HG03108 (cell line): ENCODE results near the gene SLC23A3.

Experiments used
- ATAC-seq: cut with Tn5 transposase; IDR thresholded peaks from one replicate; pipeline ENCODE4 v1.9.1; 2021; ENCODE audit warnings: moderate library complexity; ENCODE audit not compliant: unreplicated experiment

Gene SLC23A3

DNA sequence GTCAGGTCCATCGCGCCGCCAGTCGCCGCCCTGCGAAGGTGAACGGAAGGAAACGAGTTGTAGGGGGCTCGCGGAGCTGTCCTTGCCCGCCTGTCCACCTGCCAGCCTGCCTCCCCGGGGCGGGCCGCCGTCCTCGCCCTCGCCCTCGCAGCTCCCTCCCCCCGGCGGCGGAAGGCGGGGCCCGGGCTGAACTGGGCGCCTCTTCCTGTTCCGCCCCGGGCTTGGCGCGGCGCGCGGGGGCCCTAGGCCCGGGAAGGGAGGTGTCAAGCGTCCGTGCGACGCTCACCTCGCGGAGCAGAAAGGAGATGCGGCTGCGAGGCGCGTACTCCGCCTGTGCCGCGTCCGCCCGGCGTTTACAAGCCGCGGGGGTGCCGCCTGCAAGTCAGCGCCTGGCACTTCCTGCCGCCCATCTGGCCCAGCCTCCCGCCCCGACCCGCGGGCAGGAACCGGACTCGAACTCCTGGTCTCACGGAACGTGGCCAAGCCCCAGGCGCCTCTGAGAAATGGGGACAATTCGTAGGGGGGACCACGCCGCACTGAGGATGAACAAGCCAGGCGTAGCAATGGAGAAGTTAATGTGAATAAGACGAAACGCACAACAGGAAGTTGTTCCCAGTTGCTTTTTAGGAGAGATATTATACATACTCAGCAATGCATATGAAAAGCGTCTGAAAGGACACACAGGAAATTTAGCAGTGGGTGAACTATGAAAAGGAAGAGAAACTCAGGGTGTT is 7.2 kb upstream of the SLC23A3 start, which contains the start of gene CNPPD1:
TSS of gene CNPPD1 (minus strand) at position 108 of the 734 bp plus-strand sequence. CDS start at position 11, 97 bp downstream.
- peak; percentile 64 for ATAC-seq

DNA sequence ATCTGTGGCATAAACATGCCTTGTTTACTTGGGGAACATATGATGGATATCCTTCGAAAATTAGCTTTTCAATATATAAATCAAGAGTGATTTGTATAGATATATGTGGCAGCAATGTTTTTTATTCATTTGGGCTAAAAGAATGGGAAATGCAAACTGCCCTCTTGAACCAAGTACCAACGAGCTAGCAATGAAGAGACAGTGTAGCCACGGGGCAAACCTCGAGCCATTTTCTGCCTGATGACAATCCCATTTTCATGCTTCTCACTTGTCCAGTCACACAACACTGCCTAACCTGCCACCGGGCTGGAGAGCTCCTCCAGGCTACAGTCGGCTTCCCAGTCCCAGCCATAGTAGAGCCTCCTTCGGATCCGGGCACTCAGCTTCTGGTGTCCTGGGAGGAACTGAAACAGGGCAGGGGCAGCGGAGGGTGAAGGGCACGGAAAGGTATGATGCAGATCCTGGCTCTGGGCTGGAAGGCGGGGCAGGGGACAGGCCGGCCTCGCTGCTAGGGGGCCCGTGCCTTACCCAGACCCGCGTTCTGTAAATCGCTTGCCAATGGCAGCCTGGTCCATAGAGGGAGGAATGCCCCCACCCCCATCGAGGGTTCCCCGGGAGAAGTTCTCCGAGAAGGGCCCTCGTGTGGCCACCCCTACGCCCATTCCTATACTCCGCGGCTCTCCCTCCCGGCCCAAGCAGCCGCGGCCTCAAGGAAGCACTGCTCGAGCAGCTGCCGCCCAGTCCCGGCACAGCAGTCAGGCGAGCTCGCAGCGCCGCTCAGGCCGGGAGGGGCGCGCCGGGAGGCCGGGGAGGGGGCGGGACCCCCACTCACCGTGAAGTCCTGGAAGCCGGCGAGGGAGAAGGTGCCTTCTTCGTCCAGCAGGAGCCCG is 6.3 kb upstream of the SLC23A3 start:
- peak; percentile 27 for ATAC-seq

DNA sequence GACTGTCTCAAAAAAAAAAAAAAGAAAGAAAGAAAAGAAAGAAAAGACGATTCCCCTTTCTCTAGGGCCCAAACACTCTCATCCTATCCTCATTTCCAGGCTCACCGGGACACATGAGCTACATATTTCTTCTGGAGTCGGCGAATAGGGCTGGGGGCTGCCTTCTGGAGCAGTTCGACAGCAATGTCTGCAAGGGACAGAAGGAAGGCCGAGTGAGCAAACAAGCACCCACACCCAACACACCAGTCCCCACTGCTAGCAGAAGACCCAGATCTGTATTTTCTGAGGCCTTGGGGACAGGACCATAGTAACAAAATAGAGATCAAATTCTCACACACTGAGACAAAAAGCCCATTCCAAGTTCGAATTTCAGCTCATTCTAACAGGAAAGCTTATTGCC is 5.7 kb upstream of the SLC23A3 start:
- ATAC-seq, result no peak

DNA sequence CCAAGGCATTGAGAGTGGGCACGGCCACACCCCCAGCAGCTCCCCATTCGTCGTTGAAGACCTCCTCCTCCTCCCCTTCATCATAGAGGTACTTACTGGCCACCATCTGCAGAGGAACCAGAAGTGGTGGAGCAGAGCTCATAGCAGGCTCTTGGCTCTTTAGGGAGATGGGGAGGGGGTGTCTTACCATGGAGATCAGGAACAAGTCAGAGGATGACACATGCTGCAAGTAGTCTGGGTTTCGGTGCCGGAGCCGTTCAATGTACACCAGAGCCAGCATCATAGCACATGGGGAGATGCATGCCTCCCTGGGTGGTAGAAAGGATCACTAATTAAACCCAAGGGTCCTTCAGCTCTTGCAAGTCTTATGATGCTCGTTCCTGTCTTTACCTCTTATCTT is 5.0 kb upstream of the SLC23A3 start:
- no peak for ATAC-seq

DNA sequence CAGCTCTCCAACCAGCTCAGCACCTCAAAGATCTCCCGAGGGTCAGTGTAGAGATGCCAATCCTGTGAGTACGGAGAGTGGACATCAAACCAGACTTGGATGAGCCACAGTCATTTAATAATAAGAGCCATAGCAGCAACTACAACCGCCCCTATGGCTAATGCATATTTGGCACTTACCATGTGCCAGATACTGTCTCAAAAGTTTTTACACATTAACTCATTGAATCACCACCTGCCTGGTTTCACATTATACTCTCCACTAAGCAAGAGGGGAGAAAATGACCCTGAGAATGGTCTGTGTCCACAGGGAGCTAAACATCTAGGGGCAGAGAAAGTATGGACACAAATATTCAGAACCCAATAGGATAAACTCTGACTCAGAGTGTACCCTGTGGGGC is 4.3 kb upstream of the SLC23A3 start:
- no peak for ATAC-seq

DNA sequence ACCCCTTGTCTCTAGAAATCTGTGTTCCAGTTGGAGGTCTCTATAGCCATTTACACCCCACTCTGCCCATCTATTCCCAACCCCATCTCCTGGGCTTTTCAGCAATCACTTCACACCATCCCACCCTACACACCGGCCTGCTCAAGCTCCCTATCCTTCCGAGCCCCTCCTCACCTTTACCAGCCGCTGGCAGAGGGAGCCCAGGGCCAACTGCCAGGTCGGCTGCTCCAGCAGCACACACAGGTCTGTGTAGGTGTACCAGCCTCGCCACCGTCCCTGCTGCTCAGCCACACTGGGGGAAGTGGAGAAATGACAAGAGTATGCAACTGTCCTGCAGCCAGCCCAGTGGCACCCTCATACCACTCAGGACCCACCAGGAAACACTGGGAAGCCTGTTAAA is 3.3 kb upstream of the SLC23A3 start:
- ATAC-seq, result no peak

DNA sequence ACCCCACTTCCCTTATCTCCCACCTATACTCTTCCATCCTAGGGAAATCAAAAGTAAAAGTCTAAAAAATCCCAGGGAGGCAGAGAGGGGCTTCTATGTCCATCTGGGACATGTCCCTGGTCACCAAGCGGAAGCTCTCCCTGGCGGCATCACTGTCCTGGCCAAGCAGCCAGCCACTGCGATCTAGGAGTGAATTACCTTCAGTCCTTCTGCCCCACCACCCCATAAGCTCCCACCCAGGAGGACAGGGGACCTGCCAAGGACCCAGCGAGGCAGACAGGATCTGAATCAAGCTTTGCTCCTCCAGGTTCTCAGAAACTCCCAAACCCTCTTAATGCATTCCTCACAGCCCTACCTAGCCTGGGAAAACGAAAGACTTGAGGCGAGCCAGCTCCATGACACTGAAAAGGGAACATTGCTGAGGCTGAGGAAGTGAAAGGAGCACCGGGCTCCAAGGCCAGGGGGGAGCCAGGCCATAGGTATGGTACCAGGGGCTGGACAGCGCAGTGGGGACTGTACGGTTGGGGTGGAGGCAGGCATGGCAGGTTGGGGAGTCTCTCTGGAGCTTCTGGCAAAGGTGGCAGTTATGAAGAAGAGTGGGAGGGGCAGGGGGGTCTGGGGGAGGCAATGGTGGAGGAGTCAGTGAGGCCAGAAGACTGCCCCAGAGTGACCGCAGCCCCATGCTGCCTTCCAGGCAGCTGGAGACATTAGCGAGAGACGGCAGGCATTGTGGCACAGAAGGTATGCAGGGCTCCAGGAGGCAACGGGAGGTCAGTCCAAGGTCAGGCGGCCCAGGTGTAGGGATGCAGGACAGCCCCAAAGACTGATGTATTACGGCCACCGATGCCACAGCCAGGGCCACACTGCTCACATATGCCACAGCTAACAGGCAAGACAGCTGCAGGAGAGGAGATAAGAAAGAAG is 2.7 kb upstream of the SLC23A3 start:
- ATAC-seq, result no peak

DNA sequence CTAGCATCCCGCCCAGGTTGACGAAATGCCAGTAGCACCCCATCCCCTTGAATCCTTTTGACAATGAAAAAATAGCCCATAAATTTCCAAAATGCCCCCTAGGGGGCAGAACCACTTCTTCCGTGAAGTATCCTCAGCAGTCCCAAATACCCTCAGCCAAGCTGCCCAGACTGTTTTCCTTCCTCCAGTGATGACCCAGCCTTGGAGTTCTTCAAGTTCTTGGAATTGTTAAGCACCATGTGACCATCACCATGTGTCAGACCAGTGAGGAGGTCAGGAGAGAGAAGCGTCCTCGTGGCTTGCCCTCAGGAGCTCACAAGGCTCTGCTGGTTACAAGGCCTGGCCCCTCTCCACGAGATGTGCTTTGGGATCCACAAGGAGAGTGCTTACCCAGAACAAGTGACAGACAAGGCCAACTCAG is 1.4 kb upstream of the SLC23A3 start:
- ATAC-seq, result no peak

DNA sequence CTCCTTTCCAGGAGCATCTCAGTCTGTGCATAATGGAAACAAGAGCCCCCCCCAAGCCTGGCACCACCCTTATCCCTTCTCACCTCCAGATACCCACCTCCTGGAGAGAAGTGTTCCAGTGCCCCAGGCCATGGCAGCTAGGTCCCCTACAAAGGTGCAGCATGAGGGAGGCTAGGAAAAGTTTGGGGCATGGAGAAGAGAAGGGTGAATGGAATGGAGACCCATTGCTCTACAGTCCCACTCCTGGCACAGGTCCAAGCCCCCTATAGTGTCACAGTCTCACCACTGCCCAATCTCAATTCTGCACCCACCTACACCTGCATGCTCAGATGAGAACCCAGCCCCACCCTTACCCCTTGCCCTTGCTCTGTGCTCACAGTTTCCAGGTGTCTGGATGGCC is 897 bp downstream of the SLC23A3 start:
- ATAC-seq, result no peak

DNA sequence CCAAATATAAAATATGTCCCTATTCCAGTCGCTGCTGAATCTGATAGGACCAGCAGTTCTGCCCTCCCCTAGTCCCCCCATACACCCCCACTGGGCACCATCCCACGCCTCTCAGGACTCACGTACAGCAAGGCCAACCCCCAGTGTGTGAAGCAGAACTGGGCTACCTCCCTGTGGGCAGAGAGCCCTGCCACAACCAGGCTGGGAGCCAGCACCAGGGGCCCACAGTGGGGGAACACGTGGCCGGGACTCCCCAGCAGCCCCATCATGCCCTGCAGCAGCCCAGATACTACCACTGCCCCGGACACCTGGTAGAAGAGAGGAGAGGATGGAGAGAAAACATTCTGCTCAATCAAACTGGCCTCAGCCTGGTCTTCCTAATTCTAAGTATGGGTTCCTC is 1.3 kb downstream of the SLC23A3 start:
- ATAC-seq, result no peak

DNA sequence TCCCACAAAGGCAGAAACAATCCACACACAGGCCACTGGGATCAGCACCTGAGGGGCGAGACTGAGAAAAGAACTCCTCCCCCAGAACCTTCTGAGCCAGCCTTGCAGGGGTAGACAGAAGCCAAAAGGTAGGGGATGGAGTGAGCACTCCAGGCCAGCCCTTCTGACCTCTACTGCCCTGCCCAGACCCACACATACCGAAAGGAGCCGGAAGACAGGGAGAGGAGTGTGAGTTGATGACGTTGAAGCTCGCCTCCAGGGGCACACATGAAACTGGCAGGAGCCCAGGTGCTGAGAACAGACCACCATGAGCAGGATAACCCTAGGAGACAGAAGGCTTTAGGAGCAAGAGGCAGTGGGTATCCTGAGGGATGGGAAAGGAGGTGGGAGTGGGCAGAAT is 1.8 kb downstream of the SLC23A3 start:
- ATAC-seq, result no peak

DNA sequence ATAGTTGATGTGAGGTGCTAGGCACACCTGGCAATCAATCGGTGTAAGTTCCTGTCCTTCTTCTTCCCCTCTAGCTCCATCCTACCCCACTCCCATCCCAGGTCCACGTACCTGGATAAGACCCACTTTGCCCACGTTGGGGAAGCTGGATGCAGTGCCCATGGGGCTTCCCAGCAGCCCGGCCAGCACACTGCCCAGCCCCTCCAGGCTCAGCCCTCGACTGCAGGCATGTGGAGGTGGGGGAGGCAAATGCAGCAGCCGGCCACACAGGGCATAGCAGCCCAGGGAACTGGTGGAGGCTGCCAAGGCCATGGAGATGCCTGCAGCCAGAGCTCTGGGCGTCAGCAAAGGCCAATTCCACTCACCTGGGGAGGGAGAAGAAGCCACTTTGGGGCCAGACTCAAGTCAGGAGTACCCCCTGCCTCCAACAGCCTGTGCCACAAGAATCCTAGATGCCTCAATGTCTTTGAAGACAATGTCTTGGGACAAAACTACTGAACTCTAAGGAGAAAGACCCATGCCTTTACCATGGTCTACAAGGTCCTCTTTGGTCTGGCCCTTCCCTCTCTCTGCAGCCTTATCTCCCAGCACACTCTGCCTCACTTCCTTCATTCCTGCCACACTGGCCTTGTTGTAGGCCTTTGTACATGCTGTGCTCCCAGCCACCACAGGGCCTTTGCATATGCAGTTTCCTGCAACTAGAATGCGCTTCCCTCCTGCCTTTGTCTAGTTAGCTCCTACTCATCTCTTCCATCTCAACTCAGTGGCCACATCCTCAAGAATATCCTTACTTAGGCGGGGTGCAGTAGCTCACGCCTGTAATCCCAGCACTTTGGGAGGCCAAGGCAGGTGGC is 4.5 kb downstream of the SLC23A3 start:
- no peak for ATAC-seq

DNA sequence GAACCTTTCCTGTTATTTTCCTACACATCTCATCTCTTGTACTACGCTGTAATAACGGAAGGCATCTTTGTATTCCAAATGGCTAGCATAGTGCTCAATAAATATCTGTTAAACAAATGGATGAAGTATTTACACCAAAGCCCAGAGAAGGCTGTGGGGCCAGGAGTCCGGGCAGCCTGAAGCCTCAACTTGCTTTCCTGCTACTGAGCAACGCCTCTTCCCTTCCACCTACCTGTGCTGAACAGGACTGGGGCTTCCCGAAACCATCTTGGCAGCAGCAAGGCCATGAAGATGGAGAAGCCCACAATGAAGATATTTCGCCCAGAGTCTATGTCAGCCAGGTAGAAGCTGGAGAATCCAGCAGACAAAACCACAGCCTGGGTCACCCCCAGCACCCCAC is 6.7 kb downstream of the SLC23A3 start:
- ATAC-seq, result no peak

DNA sequence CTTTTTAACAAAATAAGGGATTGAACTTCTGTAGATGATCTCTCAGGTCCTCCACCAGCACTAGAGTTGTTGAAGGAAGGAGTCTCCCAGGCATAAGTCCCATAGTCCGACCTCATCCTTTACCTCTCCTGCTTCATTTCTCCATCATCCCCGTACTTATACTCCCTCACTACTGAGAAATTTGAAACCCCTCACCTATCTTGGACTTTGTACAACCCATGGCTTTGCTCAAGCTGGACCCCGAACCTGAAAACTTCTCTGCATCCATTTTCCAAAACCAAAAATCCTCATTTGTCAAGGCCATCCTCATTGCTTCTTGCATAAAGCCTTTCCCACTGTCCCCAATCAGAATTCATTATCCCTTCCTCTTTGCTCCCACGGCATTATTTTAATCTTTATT is 8.7 kb downstream of the SLC23A3 start:
- no peak for ATAC-seq

DNA sequence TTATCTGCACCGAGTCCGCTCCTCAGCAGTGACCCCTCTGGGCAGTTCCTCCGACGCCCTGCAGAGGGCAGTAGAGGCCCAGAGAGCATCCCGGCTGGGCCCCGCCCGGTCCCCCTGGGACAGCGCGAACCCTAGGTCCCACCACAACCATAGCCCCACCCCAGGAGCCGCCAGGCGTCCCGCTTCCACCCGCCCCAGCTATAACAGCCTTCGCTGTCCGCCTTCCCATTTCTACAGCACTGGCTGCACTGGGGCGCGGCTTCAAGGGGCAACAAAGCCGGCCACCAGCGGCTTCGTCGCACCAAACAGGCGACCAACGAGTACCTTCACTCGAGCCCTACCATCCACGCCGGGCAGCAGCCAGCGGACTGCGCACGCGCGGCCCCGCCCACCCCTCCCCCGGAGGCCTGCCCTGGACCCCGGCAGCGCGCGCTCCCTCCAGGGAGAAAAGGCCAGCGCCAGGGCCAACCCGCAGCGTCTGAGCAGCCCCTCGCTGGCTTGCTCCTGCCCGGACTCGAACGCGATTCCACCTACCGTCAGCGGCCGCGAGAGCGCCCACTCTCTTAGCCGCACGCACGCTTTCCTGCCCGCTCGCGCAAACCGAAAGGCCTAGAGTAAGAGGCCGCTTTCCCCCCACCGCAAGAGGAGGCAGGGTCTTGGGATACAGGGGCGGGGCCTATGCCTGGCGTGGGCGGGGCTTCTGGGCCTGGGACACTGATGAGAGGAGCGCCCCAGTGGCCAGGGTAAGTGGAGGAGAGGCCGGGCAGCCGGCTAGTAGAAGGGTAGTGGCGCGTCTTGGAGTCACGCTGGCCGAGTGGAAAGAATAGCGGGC is 9.4 kb downstream of the SLC23A3 start, which contains the start of gene NHEJ1:
TSS of gene NHEJ1 (minus strand) at position 630 of the 832 bp plus-strand sequence. CDS start 2,453 bp downstream, outside the sequence.
- peak; percentile 78 for ATAC-seq

DNA sequence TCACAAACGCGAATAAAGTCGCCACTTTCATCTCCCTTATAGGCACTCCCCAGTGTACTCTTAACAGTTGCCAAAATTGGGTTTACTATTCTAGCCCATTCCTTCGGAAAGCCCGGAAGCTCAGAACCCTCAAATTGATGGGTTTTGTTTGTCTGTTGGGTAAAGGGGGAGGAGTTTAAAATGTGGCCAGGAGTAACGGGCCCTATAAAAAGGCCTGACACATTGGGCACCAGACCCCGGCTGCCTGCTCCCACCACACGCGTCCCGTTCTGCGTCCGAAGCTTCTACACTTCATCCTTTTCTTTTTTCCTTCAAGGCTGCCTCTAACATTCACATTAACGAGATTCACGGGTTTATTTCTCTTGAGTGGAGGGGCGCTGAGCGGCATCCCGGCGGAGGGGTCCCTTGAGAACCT is 10.1 kb downstream of the SLC23A3 start:
- no peak for ATAC-seq

DNA sequence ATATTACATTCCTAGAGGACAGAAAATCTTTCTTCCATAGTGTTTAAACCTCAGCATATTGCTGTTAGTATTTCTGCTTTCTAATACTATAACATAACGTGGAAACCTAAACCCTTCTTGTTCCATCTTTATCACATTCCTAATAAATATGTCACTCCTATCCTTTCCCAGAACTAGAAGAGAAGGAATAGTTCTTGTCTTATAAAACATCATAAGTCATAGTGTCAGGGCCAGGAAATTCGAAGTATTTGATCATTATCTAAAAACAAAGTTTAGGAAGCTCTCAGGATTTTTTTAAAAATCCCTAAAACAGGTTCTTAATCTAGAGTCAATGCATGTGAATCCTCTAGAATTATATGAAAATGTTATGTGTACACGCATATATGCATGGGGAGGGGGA is 11.2 kb downstream of the SLC23A3 start:
- no peak for ATAC-seq

DNA sequence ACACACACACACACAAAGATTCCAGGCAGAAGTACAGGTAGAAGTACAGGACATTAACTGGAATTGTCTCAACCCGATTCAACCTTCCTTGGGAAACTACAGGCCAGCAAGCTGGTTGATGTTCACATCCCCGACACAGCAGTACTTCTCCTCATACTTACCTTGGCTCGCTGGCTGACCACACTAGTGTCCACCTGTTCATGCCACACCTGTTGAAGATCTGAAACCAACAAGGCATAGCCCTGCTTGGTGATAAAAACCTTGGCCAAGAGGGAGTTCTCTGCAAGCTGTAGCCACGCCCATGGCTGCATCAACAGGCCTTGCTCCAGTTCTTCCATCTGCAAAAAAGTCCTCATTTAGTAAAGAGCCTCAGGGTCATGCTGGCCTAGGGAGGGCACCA is 11.8 kb downstream of the SLC23A3 start:
- no peak for ATAC-seq

DNA sequence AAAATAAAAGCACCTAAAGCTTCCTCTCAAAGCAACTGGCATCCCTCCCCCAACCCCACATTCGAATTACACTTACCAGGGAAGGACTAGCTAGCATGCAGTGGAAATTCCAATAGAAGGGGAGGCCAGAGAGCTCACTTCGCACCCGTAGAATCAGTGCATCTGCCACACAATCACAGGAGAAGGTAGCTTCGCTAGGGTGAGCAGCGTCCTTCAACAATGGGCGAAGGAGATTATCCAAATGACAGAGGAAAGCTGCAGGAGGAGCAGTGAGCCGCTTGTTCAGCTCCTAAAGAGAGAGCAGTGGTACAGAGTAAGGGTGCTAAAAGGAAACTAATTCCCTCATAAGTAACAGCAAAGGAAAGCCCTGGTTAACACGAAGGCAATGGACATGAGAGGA is 12.4 kb downstream of the SLC23A3 start:
- ATAC-seq, result no peak
